Activated T-helper 9 cell treated with anti-CD3 and anti-CD28 coated beads, Interleukin-2, amount 50 U/mL, for 16 hours (primary cell): Measurements from ENCODE around the gene ALDH1B1.
"Not testable (repeated sequence)": the region's sequence is repeated elsewhere in the genome, so short reads cannot be mapped to it uniquely, and the experiment has no call there.

Experiments
- DNase-seq: peaks from one replicate; pipeline ENCODE4 v3.0.0-alpha.2; 2020; ENCODE audit warnings: low read depth

ALDH1B1 gene

DNA sequence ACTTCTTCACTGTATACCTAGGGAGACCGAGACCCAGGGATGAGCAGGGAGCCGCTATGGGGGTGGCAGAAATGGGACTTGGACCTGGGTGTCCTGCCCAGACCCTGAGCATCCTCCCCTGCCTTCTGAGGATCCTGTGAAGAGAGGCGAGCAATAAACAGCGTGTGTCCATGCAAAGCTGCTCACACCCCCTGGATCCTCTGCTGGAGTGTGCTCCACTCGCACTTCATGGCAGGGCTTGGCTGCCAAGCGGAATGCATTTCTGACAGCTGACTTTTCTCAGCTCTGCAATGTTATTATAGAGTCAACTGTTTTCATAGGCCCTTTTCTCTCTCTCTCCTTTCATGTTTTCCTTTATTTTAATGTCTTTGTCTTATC is 31.0 kb upstream of the ALDH1B1 start:
- DNase-seq, result no peak

DNA sequence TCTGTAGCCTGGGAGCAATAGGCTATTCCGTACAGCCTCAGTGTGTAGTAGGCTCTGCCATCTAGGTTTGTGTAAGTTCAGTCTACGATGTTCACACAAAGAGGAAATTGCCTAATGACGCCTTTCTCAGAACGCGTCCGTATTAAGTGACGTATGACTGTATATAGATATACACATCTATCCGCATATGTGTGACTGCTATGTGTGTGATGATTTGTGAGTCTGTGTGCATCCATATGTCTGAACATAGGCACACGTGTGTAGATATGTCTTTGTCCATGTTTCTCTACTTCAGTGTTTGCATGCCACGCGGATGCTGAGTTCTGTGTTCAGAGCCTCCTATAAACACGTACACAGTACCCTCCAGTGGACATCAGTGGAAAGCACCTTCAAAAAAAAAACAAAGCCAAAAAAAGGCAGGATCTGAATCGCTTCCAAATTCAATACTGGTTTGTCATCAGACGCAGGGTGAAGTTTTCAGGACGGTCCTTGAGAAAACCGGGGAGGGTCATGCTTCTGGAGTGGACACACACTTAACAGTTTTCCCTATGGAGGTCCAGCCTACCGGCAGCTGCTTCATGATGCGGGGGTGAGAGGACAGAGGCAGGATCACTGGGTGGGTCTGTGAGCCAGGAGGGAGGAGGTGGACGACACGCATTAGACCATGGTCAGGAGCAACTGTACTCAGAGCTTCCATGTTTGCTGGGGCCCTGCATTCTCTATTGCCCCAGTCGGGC is 29.5 kb upstream of the ALDH1B1 start:
- no peak for DNase-seq

GRCh38 chr9:38363589-38363925 is 28.9 kb upstream of the ALDH1B1 start:
- DNase-seq, result no peak

DNA sequence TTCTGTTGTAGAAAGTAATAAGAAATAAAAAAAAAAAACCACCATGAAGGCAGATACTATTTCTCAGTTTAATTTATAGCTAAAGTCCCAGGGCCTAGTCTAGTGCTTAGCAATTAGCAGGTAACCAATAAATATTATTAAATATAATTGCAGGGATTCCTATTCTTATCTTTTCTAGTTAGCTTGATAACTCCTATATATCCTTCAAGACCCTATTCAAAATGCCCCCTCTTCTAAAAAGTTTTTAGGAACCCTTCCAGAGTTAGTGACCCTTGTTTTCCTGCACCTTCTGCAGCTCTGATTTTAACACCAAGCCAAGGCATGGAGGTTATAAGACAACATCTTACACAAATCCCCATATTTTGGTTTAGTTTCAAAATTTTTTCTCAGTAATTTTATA is 24.6 kb upstream of the ALDH1B1 start:
- no peak for DNase-seq

GRCh38 chr9:38368731-38369130 is 23.8 kb upstream of the ALDH1B1 start:
- no peak for DNase-seq

DNA sequence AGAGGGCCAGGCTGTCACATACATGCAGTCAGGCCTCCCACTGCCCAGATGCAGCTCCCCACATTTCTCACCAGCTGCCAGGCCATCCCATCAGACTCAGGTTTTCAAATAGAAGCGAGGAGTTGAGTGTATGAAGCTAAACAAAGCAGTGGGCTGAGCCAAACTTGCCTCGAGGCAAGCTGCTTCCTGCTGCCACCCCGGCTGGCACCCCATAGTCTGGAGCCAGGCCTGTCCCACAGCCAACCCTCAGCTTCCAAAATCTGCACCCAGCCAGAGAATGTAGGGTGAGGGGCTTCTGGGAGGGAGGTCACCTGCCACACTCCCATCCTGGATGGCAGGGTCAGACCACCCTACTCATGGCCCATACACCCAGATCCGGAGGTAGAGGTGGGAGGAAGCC is 22.3 kb upstream of the ALDH1B1 start:
- DNase-seq, result no peak

- no peak for DNase-seq
Observed at GRCh38 chr9:38371495-38371894, 21.0 kb upstream of the ALDH1B1 start.

DNA sequence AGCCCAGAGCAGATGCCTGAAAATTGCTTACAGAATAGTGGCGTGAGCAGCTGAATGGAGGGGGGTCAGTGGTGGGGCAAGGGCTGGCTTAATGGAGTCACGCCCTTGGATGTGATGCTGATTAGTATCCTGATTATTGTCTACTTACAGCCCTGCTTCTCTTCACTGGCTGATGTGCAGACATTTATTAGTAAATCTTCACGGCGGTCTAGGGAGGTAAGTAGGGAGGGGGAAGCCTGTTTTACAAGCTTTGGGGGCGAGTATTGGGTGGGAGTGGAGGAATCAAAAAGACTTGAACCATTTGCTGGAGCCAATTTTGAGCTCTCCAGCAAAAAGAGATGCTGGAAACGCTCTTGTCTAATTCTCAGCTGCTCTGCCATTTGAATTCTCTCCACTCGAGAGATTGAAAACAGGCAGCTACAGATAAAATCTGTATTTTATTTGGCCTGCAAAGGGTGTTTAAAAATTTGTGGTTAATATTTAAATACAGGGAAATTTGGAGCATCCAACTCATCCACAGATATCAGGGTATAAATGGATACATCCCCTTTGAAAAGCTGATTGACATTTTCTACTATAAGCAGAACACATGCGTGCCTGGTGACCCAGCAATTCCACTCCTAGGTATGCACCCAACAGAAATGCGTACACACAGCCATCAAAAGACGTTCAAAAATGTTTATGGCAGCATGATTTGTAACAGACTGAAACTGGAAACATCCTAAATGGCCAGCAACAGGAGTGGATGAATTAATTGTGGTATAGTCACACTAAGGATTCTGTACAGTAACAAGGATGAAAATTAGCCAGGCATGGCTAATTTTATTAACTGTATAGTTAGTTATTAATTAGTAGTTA is 19.5 kb upstream of the ALDH1B1 start:
- no peak for DNase-seq

DNA sequence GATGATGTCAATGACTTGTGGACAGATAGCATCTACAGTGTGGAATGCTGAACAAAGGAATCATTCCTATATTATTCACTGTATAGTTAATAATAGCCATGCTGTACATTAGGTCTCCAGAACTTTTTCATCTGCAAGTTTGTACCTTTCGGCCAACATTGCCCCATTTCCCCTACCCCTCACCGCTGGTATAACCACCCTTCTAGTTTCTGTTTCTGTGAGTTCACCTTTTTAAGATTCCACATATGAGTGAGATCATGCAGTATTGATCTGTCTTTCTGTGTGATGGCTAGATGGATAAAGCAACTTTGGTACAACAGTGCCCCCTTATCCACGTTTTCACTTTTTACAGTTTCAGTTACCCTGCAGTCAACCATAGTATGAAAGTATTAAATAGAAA is 18.8 kb upstream of the ALDH1B1 start:
- no peak for DNase-seq

DNA sequence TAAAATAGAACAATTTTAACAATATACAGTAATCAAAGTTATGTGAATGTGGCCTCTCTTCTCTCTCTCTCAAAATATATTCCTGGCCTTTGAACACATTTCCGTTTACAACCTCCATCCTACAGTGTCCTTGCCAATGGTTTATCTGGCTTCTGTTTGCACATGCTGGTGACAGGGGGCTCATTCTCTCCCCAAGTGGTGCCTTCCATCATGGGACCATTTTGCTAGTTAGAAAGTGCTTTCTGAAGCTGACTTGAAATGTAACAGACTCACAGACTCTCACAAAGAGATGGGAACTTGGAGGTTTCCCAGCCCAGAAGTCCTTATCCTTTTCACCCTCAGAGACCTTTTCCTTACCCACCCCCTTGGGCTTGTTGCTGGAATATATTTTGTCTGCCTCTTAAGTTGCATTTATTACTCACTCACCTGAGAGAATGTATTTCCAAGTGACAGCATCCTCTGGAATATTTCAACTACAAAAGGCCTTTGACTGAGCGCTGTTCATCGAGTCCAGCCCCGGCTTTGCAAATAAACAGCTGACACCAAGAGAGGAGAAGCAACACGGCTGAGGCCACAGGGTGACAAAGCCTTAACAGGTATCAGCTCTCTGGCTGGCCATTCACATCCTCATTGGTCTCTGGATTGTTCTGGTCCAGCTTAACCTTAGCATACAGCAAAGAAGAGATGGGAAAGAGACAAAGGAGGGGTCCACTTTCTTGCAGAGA is 17.5 kb upstream of the ALDH1B1 start:
- no peak for DNase-seq

- no peak for DNase-seq
Observed at GRCh38 chr9:38375572-38375963, 16.9 kb upstream of the ALDH1B1 start.

DNA sequence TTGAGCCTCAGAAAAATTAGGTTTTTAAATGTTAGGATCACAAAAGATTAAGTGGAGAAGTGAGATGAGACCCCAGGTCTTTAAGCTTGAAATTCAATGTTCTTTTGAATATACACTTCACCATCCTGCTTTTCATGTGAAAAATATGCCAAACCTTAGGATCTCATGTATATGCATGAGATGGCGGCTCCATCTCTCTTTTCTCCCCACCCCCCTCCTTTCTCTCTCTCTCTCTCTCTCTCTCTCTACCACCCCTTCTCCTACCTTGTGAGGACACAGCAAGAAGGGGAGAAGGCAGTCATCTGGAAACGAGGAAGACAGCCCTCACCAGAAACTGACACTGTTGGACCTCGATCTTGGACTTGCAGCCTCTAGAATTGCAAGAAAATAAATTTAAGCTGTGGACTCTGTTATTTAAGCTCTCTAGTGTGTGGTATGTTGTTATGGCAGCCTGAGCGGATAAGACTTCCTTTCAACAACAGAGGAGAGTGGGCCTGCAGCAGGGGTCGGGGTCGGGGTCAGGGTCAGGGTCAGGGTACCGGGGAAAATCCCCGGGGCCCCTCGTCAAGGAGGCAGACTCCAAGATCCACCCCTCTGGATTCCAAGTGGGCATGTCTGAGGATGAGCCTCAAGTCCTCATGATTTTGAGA is 16.4 kb upstream of the ALDH1B1 start:
- DNase-seq, result no peak

- DNase-seq, result not testable (repeated sequence)
Observed at GRCh38 chr9:38377336-38378083, 15.0 kb upstream of the ALDH1B1 start.

GRCh38 chr9:38380230-38380871 is 12.2 kb upstream of the ALDH1B1 start:
- no peak for DNase-seq

- no peak for DNase-seq
Observed at GRCh38 chr9:38380872-38381534, 11.5 kb upstream of the ALDH1B1 start.

DNA sequence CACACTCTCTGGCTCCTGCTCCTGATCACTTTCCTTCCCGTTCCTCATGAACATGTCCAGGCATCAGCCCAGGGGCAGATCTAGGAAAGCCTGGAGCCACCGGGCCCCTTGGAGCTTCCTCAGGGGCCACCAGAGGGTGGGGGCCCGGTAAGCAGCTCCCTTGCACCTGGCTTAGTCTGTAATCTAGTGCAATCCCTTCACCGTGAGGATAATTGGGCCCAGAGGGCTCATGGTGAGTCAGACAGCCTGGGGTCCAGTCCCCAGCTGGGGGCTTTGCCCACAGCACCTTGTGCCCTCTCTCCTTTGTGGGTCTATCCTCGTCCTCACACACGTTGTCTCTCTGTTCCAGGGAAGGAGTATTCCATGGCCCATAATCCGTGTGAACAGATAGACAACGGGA is 10.4 kb upstream of the ALDH1B1 start:
- DNase-seq, result no peak

DNA sequence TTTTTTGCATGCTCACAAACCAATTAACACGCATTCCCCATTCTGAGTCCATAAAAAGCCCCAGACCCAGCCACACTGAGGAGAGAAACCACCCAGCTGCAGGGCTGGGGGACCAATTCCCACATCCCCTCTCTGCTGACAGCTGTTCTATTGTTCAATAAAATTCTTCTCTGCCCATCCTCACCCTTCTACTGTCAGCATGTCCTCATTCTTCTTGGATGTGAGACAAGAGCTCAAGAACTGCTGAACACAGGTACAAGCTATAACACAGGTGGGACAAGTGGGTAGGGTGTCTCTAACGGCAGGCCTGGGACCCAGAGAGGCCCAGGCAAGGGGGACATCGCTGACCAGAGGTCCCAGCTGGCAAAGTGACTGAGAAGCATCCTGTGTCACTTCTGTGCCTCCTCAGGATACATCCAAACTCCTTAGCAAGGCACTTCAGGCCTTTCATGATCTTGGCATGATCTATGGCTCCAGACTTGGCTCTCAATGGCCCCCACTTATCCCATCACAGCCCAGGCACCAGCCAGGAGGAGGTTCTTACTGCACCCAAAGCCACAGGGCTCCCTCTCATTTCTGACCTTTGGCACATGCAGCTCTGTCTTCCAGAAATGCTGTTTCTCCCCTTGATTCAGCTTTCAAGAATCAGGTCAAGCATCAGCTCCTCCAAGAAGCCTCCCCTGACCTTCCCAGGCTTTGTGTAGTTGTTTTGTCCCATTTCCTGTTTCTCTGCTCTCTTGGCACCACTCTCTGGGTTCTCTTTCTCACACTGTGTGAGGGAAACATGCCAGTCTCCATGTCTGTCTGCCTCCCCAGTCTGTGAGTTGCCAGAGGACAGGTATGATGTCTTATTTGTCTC is 7.3 kb upstream of the ALDH1B1 start:
- no peak for DNase-seq

DNA sequence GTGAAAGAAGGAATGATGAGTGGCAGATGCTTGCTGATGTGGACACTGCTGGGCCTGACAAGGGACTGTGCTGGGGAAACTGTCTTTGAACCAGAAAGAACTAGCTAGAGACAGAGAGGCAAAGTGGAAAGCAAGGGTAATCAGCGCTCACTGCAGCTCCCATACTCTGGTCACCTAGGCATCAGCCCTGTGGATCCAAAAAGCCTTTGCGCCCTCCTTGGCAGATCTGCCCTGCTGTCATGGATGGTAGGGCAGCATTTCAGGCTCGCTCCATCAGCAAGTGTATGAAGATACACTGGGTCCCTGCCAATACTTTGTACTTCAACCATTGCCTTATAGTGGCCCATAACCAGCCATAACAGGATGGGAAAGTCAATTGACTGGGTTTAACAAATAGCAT is 6.6 kb upstream of the ALDH1B1 start:
- DNase-seq, result no peak

GRCh38 chr9:38386319-38386895 is 6.1 kb upstream of the ALDH1B1 start:
- DNase-seq, result no peak
